Measurements from ENCODE around the gene DEPP1. TPM values are rescaled to one million over a fixed set of nuclear protein-coding genes. Genes with fewer than 3 reads are reported as not detected.

DEPP1 gene
- total and polyA plus RNA-seq, 2 donors (not counting 1 experiment from before 2014, with no cell fraction given) = not detected

GRCh38 chr10:44932517-44933450 is 45.8 kb downstream of the DEPP1 start:
- CTCF ChIA-PET = interaction anchor here (0.6 to 6.4 kb wide), 19 partner anchors 9 to 302 kb away, joined by 3 to 93 read pairs (median 5); partner anchors contain the start of genes DEPP1, RASSF4 and ZNF22
- Histone ChIP-seq H3K4me1 (ENCODE audit: control insufficient read depth in 2 of 2, insufficient read depth in 2 of 2, low read length in 2 of 2) (peaks cover 0 to 8% of the 10 kb centered on the region in 2 donors), H3K27me3 (replicated peaks in 1 of 4; ENCODE audit: control extremely low read depth in 1 of 4, control insufficient read depth in 3 of 4, insufficient read depth in 4 of 4, low read length in 3 of 4) (no peaks in the 10 kb centered on the region), H4K20me1 (ENCODE audit: control insufficient read depth, insufficient read depth, low read length, poor library complexity, severe bottlenecking) (no peaks in the 10 kb centered on the region), H3K9me3 (ENCODE audit: control extremely low read depth in 1 of 3, control insufficient read depth in 2 of 3, insufficient read depth in 1 of 3, low read length in 2 of 3) (no peaks in the 10 kb centered on the region), H3K4me3 (ENCODE audit: control extremely low read depth in 1 of 5, extremely low read depth in 1 of 5, insufficient read depth in 1 of 5, low read depth in 2 of 5, low read length in 4 of 5) (no peak overlapping the region), H2AFZ (ENCODE audit: insufficient read depth, low read depth, low read length, poor library complexity, severe bottlenecking) (peak overlapping the region; percentile 20), H3K36me3 (replicated peaks in 1 of 2; ENCODE audit: control extremely low read depth in 1 of 2, control insufficient read depth in 1 of 2, extremely low read depth in 1 of 2, insufficient read depth in 2 of 2, low read length in 1 of 2) (no peaks in the 10 kb centered on the region), H3K27ac (ENCODE audit: low read length in 2 of 2) (no peak overlapping the region), H3K9ac (ENCODE audit: low read length) (no peak overlapping the region), H3K79me2 (ENCODE audit: control insufficient read depth, insufficient read depth, low read length) (no peaks in the 10 kb centered on the region), H3K4me2 (replicated peaks; ENCODE audit: low read depth, low read length, poor library complexity, severe bottlenecking) (no peak overlapping the region)
- POLR2A ChIA-PET = interaction anchor here (1.2 kb wide), 1 partner anchor 45 kb away, joined by 4 read pairs; the partner anchor contains the start of gene DEPP1
- intact Hi-C loops (cut with micrococcal nuclease) = loop anchor here (1.0 kb wide), 2 partner anchors 27 to 43 kb away; partner anchors contain the start of gene RASSF4
- 47% methylated on average over 10 of the region's 10 CpGs for WGBS (ENCODE audit: insufficient coverage)
- H3K27me3 Mint-ChIP-seq = no peaks in the 10 kb centered on the region
- no peaks in the 10 kb centered on the region for H3K9me3 Mint-ChIP-seq (ENCODE audit: insufficient read depth)
- TF ChIP-seq, protein P1, sequence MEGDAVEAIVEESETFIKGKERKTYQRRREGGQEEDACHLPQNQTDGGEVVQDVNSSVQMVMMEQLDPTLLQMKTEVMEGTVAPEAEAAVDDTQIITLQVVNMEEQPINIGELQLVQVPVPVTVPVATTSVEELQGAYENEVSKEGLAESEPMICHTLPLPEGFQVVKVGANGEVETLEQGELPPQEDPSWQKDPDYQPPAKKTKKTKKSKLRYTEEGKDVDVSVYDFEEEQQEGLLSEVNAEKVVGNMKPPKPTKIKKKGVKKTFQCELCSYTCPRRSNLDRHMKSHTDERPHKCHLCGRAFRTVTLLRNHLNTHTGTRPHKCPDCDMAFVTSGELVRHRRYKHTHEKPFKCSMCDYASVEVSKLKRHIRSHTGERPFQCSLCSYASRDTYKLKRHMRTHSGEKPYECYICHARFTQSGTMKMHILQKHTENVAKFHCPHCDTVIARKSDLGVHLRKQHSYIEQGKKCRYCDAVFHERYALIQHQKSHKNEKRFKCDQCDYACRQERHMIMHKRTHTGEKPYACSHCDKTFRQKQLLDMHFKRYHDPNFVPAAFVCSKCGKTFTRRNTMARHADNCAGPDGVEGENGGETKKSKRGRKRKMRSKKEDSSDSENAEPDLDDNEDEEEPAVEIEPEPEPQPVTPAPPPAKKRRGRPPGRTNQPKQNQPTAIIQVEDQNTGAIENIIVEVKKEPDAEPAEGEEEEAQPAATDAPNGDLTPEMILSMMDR (IDR thresholded peaks at IDR 0.05) = peak; percentile 92
- no peak for TF ChIP-seq EZH2 (IDR thresholded peaks at IDR 0.05; ENCODE audit: borderline replicate concordance, insufficient read depth, low read depth, low read length, poor library complexity, severe bottlenecking)
- peak; percentile 96 for ATAC-seq (ENCODE audit: low read depth)
- H3K27ac Mint-ChIP-seq = no peak overlapping the region
- peak; percentile 83 for DNase-seq
- H3K4me3 Mint-ChIP-seq = no peak overlapping the region
- no peaks in the 10 kb centered on the region for H3K4me1 Mint-ChIP-seq
